Hepatocyte (in vitro differentiated cells): Measurements from ENCODE around the gene C11orf65.

Experiments
- EZH2 ChIP-seq: fragments of 200-600 bp; sonication (generic); IDR thresholded peaks from 2 replicates; pipeline ENCODE4 v1.6.1; 2016; ENCODE audit warnings: antibody characterized with exemption, mild to moderate bottlenecking, borderline replicate concordance
- TF ChIP-seq, protein P1 (sequence below): fragments of 200-600 bp; sonication (generic); IDR thresholded peaks from 2 replicates; pipeline ENCODE4 v1.5.1; 2016; ENCODE audit warnings: antibody characterized with exemption, mild to moderate bottlenecking; ENCODE audit not compliant: poor library complexity

DNA sequence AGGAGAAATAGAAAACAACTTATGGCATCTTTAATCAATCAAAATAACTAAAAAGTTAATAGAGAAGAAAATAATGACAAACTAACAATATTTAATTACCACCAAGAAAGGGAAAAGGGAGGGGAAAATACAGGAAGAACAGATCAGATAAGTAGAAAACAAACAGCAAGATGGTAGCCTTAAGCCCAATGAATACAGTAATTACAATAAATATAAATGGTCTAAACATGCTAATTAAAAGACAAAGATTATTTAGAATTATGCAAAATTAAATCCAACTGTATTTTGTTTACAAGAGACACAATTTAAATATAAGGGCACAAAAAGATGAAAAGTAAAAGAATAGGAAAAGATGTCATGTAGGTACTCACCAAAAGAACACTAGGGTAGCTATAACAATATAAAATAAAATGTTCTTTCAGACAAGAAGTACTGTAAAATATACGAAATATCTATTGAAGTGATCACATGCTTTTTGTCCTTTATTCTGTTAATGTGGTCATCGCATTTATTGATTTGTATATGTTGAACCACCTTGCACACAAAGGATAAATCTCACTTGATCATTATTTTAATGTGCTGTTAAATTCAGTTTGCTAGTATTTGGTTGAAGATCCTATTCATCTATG lies 14.0 kb downstream of the C11orf65 start:
- TF ChIP-seq, protein P1, sequence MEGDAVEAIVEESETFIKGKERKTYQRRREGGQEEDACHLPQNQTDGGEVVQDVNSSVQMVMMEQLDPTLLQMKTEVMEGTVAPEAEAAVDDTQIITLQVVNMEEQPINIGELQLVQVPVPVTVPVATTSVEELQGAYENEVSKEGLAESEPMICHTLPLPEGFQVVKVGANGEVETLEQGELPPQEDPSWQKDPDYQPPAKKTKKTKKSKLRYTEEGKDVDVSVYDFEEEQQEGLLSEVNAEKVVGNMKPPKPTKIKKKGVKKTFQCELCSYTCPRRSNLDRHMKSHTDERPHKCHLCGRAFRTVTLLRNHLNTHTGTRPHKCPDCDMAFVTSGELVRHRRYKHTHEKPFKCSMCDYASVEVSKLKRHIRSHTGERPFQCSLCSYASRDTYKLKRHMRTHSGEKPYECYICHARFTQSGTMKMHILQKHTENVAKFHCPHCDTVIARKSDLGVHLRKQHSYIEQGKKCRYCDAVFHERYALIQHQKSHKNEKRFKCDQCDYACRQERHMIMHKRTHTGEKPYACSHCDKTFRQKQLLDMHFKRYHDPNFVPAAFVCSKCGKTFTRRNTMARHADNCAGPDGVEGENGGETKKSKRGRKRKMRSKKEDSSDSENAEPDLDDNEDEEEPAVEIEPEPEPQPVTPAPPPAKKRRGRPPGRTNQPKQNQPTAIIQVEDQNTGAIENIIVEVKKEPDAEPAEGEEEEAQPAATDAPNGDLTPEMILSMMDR = no peak
- no peak for TF ChIP-seq EZH2
